Transverse colon (tissue), 4 donors: ENCODE measurements around the gene INHBA.

Experiments used
- POLR2A ChIP-seq: fragments of 450-650 bp; IDR thresholded peaks from one replicate; pipeline ENCODE4 v1.6.1; 2016; ENCODE audit warnings: antibody characterized with exemption, mild to moderate bottlenecking, moderate library complexity
- POLR2AphosphoS5 ChIP-seq, 3 donors: sonication (generic); formaldehyde crosslinking; IDR thresholded peaks; one replicate each; pipeline ENCODE4 v1.6.1; 2016; ENCODE audit warnings: antibody characterized with exemption in 3 of 3
- TF ChIP-seq, protein P1 (sequence below), 5 experiments: fragments of 200-600 bp in 3 of 5; fragments of 450-650 bp in 2 of 5; sonication (generic) in 3 of 5; IDR thresholded peaks; 1 replicate in 2 of 5; 2 replicates in 3 of 5; pipeline ENCODE4 v1.5.1; 2016 to 2017; ENCODE audit warnings: antibody characterized with exemption in 5 of 5, inconsistent platforms in 3 of 5, mild to moderate bottlenecking in 2 of 5, moderate library complexity in 1 of 5

DNA sequence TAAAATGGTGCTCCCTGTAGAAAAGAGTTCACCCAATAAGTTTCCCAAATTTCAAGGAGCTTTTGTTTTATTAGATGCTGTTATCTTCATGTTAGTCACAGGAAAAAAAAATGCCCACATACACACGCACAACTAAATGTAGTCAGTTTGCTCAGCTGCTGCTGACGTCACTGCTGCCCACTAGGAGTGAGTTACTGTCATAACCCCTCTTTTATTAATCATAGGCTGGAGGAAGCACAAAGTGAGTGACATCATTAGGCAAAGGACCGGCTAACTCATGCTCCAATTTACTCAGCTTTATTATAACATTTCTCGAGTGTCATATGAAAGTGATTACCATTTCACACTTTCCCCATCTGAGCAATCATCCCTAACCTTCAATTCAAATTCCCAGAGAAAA lies 6.7 kb upstream of the INHBA start:
- TF ChIP-seq POLR2A (no peak), POLR2AphosphoS5 (IDR thresholded peaks at IDR 0.05) (no peak)
- TF ChIP-seq, protein P1, sequence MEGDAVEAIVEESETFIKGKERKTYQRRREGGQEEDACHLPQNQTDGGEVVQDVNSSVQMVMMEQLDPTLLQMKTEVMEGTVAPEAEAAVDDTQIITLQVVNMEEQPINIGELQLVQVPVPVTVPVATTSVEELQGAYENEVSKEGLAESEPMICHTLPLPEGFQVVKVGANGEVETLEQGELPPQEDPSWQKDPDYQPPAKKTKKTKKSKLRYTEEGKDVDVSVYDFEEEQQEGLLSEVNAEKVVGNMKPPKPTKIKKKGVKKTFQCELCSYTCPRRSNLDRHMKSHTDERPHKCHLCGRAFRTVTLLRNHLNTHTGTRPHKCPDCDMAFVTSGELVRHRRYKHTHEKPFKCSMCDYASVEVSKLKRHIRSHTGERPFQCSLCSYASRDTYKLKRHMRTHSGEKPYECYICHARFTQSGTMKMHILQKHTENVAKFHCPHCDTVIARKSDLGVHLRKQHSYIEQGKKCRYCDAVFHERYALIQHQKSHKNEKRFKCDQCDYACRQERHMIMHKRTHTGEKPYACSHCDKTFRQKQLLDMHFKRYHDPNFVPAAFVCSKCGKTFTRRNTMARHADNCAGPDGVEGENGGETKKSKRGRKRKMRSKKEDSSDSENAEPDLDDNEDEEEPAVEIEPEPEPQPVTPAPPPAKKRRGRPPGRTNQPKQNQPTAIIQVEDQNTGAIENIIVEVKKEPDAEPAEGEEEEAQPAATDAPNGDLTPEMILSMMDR (IDR thresholded peaks at IDR 0.05) = no peak
